Suprapubic skin (tissue), 3 donors: Measurements from ENCODE around the gene ZNF652.

Experiments
- POLR2AphosphoS5 ChIP-seq, 3 donors: sonication (generic); formaldehyde crosslinking; IDR thresholded peaks; one replicate each; pipeline ENCODE4 v1.6.1; 2017; ENCODE audit warnings: antibody characterized with exemption in 3 of 3
- TF ChIP-seq, protein P1 (sequence below), 2 donors: fragments of 200-600 bp in 1 of 2; fragments of 450-650 bp in 1 of 2; sonication (generic) in 1 of 2; IDR thresholded peaks; one replicate each; pipeline ENCODE4 v1.5.1; 2016 to 2019; ENCODE audit warnings: antibody characterized with exemption in 2 of 2, mild to moderate bottlenecking in 1 of 2, moderate library complexity in 1 of 2

DNA sequence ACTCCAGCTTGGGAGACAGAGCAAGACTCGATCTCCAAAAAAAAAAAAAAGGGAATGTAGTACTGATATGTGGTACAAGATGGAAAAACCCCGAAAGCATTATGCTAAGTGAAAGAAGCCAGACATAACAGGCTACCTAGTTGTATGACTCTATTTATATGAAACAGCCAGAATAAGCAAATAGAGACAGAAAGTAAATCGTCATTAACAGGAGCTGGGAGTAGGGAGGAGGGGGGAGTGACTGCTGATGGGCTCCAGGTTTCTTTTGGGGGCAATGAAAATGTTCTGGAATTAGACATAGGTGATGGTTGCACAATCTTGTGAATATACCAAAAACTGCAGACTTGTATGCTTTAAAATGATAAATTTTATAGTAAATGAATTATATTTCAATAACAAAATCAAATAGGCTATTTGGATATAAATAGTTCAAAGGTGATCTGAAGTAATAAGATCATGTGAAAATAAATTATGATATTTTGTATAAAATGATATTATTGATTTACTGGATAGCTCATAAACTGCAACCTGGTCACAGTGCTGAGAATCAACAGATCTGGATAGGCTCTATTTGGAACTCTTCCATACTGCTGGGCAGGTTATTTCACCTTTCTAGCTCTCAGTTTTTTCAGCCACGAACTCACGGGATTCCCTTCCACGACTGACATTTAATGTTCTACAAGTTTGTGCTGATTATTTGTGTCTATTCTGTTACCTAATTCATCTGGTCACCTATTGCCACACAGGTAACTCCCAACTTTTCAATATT is 27.1 kb downstream of the ZNF652 start:
- TF ChIP-seq, protein P1, sequence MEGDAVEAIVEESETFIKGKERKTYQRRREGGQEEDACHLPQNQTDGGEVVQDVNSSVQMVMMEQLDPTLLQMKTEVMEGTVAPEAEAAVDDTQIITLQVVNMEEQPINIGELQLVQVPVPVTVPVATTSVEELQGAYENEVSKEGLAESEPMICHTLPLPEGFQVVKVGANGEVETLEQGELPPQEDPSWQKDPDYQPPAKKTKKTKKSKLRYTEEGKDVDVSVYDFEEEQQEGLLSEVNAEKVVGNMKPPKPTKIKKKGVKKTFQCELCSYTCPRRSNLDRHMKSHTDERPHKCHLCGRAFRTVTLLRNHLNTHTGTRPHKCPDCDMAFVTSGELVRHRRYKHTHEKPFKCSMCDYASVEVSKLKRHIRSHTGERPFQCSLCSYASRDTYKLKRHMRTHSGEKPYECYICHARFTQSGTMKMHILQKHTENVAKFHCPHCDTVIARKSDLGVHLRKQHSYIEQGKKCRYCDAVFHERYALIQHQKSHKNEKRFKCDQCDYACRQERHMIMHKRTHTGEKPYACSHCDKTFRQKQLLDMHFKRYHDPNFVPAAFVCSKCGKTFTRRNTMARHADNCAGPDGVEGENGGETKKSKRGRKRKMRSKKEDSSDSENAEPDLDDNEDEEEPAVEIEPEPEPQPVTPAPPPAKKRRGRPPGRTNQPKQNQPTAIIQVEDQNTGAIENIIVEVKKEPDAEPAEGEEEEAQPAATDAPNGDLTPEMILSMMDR (IDR thresholded peaks at IDR 0.05) = no peak
- no peak for TF ChIP-seq POLR2AphosphoS5 (IDR thresholded peaks at IDR 0.05)
